ENCODE data around the gene LYRM7.
"Not testable (repeated sequence)": the region's sequence is repeated elsewhere in the genome, so short reads cannot be mapped to it uniquely, and the experiment has no call there.

Gene LYRM7

GRCh38 chr5:131170540-131171275 lies at the start of gene LYRM7:
TSS of gene LYRM7 (plus strand) at chr5:131170944. CDS start at chr5:131171021, 77 bp downstream.
- DNase-seq = peak; percentile 94

GRCh38 chr5:131127244-131127643 lies 43.5 kb upstream of the LYRM7 start:
- not testable (repeated sequence) for DNase-seq

GRCh38 chr5:131129306-131129705 lies 41.4 kb upstream of the LYRM7 start:
- DNase-seq = no peak

DNA sequence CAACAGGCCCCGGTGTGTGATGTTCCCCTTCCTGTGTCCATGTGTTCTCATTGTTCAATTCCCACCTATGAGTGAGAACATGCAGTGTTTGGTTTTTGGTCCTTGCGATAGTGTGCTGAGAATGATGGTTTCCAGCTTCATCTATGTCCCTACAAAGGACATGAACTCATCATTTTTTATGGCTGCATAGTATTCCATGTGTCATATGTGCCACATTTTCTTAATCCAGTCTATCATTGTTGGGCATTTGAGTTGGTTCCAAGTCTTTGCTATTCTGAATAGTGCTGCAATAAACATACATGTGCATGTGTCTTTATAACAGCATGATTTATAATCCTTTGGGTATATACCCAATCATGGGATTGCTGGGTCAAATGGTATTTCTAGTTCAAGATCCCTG lies 37.7 kb upstream of the LYRM7 start:
- DNase-seq = not testable (repeated sequence)

- DNase-seq = peak; percentile 27
Measured at GRCh38 chr5:131138406-131138805, 32.3 kb upstream of the LYRM7 start.

GRCh38 chr5:131139321-131139720 lies 31.4 kb upstream of the LYRM7 start:
- DNase-seq = no peak

DNA sequence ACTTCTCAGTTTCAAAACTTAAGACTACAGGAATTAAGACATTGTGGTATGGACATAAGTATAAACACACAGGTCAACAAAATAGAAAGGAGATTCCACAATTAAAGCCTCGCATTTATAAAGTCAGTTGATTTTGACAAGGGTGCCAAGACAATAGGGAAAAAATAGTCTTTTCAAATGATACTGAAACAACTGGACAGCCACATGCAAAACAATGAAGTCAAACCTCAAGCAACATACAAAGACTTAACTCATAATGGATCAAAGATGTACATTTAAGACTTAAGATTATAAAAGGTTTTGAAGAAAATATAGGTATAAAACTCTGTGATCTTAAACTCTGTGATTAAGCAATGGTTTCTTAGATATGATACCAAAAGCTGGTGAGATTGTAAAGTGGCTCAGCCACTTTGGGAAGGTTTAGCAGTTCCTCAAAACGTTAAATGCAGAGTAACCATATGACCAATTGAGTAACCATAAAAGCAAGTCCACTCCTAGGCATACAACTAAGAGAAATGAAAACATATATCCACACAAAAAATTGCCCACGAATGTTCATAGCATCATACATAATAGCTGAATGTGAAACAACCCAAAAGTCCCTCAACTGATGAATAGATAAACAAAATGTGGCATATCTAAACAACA lies 27.6 kb upstream of the LYRM7 start:
- no peak for DNase-seq

GRCh38 chr5:131147258-131147657 lies 23.5 kb upstream of the LYRM7 start:
- DNase-seq = no peak

- no peak for DNase-seq
Measured at GRCh38 chr5:131148835-131149234, 21.9 kb upstream of the LYRM7 start.

- no peak for DNase-seq
Measured at GRCh38 chr5:131150408-131150807, 20.3 kb upstream of the LYRM7 start.

GRCh38 chr5:131151216-131151615 lies 19.5 kb upstream of the LYRM7 start:
- DNase-seq = no peak

DNA sequence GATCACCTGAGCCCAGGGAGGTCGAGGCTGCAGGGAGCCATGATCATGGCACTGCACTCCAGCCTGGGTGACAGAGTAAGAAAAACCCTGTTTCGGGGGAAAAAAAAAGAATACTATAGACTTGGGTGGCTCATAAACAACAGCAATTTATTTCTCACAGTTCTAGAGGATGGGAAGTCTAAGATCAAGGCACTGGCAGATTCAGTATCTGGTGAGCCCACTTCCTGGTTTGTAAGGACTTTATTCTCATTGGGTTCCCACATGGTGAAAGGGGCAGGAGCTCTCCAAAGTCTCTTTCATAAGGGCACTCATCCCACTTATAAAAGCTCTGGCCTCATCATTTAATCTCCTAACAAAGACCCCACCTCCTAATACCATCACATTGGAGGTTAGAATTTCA lies 14.4 kb upstream of the LYRM7 start:
- DNase-seq = no peak

DNA sequence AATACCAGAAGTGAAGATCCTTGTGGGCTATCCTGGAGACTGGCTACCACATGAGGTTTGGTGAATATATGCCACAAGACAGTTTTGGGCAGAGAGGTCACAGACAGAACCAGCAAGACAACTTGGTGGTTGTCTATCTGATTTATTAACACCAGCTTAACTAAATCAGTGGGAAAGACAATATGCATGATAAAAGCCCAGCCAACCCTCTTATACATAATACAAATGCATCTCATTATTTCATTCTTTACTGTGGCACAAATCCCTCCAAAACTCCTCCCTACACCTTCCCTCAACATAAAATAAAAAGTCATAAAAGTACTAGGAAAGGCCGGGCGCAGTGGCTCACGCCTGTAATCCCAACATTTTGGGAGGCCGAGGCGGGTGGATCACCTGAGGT lies 13.8 kb upstream of the LYRM7 start:
- no peak for DNase-seq

- no peak for DNase-seq
Measured at GRCh38 chr5:131160134-131160533, 10.6 kb upstream of the LYRM7 start.

DNA sequence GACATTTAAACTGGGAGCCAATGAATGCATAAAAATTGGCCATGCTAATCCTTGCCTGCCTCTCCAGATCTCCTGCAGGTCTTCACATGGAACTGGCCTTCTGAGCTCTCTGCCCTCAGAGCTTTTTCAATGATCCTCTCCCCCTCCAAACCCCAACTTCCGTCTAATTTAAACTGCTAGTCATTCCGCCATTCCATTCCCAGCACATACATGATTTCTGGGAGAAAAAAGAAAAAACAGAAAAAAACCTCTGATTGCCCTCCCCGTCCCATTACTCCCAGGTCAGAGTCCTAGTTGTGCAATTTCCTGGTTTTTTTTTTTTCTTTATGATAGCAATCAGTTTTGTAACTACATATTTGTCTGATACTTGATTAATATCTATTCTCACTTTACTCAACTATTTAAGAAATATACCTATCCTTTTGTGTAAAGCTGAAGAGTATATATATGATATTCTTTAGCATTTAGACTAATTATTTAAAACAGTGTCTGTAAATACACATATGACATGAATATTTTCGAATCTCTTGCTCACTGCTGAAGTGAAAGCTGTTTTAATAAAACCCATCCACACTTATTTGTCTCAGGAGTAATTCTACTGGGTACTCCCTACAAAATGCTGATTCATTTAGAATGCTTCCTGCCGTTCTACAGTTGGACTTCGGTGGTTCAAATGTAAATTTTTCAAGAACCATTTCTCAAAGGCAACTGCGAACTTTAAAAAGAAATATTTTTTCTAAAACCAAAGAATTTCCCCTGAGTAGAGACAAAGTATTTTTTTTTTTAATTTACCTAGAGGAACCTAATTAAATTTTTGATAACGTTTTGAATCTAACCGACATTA lies 7.2 kb upstream of the LYRM7 start:
- no peak for DNase-seq

DNA sequence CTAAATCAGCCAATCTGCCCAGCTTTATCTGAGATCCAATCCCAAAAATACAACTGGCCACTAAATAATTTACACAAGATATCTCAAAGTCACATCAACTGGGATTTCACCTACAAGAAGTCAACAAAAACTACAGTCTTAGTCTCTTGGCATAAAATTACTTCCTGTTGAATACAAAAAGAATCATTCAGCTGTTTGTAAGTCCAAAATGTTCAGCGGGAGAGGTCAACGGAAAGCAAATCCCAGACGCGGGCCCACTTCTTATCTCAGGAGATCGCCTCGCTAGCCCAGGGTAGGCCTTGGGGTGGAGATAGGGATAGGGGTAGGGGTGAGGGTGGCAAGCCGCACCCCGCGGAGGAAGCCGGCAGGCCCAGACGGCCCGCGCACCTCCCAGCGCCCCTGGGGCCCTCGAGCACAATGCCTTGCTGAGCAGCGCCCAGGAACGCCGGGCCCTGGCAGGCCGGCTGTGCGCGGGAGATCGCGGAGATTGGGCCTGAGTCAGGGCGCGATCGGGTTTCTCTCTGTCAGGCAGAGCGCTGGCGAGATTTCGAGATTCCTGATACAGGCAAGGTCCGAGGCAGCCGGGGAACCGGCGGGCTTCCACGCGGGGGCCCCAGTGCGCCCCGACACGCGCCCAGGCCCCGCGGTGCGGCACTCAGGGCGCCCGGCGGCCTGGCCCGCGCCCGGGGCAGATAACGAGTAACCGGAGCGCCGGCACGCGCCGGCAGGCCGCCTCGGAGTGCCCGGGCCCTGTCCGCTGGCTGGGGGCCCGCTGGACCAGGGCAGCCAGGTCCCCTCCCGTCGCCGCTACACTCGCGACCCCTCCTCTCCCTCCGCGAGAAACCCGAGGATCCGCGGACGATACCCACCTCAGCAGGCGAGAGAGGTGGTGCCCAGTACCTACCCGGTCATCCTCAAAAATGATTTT lies 6.3 kb upstream of the LYRM7 start:
- peak; percentile 66 for DNase-seq

- DNase-seq = peak; percentile 88
Measured at GRCh38 chr5:131165119-131165727, 5.5 kb upstream of the LYRM7 start, which contains the start of gene HINT1. TSS of gene HINT1 (minus strand) at chr5:131165256. CDS start at chr5:131165205, 51 bp downstream.

DNA sequence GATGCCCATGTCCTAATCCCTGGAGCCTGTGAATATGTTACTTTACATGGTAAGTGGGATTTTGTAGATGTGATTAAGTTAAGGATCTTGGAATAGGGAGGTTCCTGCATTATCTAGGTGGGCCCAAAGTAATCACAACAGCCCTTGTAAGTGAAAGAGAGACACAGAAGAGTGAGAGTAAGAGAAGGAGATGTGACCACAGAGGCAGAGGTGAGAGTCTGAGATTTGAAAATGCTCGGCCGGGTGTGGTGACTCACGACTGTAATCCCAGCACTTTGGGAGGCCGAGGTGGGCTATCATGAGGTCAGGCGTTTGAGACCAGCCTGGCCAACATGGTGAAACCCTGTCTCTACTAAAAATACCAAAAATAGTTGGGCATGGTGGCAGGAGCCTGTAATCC lies 3.1 kb upstream of the LYRM7 start:
- no peak for DNase-seq

GRCh38 chr5:131169810-131170539 lies 769 bp upstream of the LYRM7 start:
- DNase-seq = no peak

- DNase-seq = no peak
Measured at GRCh38 chr5:131171276-131171810, 599 bp downstream of the LYRM7 start.

DNA sequence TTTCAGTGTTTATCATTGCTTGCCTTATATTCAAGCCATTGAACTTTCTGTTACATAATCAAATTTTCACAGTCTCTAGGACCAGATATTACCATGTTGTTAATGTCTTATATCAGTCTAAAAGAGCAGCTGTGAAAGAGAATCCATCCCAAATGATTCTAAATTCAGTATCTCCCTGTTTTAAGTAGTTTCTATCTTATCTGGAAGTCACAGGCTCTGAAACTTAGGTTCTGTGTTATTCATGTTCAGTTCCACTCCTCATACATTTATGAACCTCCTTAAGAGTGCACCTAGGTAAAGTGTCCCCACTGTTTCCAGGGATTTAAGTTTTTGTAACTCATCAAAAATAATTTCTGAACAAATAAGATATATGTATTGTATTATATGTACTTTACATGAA lies 9.7 kb downstream of the LYRM7 start:
- DNase-seq = no peak

Data from activated effector memory CD4-positive, alpha-beta T cell treated with Interleukin-2 at 50 U/mL for 16 hours (primary cell).